ENCODE measurements around the gene GLCCI1. TPM values are rescaled to one million over a fixed set of nuclear protein-coding genes. Genes with fewer than 3 reads are reported as not detected.

Gene GLCCI1
- total and polyA plus RNA-seq, 2 of the 13 experiments (the other 11 are each of a cell fraction or from before 2014, with no cell fraction given), result 1.3 to 1.7 TPM

DNA sequence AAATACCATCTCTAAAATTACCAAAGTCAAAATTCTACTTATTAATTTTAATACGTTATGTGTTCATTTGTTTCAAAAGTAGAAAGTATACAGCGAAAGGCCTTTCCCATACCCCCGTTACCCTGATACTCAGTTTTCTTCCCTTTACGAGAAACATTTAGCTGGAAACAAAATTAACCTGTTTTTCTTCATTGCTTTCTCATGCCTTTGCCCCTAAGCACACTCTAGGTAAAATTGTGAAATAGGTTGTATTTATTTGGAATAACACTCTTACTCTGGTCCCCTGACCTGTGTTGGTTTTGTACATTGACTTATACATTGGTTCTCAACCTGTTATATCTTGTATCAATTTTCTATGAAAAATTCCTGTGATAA, 47.1 kb downstream of the GLCCI1 start:
- no peak overlapping the region for H3K27ac ChIP-seq (ENCODE audit: extremely low read length, insufficient read depth, low read length)
- ATAC-seq (no peak), DNase-seq (ENCODE audit: low spot score) (no peak), FAIRE-seq (no peak)
- CTCF ChIA-PET (ENCODE audit: low intra/inter-chr PET ratio, low total read pairs), result no interaction called here
- no TSS peak for BruUV-seq (replicated peaks)
- intact Hi-C loops (cut with micrococcal nuclease; ENCODE audit: unreplicated experiment), result no loop called here
- H3K4me1 ChIP-seq (ENCODE audit: insufficient read depth, low read length), result no peaks in the 10 kb centered on the region
- TF ChIP-seq REPIN1 (CRISPR knock-in tag; IDR thresholded peaks at IDR 0.05; ENCODE audit: borderline replicate concordance, low read depth), result no peak
- TF ChIP-seq, protein P1, sequence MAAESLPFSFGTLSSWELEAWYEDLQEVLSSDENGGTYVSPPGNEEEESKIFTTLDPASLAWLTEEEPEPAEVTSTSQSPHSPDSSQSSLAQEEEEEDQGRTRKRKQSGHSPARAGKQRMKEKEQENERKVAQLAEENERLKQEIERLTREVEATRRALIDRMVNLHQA (CRISPR knock-in tag; IDR thresholded peaks at IDR 0.05), result no peak
- no peak for TF ChIP-seq ETV5 (CRISPR knock-in tag; IDR thresholded peaks at IDR 0.05; ENCODE audit: borderline replicate concordance)
- no peak for TF ChIP-seq CHCHD3 (CRISPR knock-in tag; IDR thresholded peaks at IDR 0.05)
- no peak for TF ChIP-seq ARNTL (CRISPR knock-in tag; IDR thresholded peaks at IDR 0.05)
- TF ChIP-seq CENPT (CRISPR knock-in tag; IDR thresholded peaks at IDR 0.05; ENCODE audit: low read depth), result no peak
- TF ChIP-seq, protein P2, sequence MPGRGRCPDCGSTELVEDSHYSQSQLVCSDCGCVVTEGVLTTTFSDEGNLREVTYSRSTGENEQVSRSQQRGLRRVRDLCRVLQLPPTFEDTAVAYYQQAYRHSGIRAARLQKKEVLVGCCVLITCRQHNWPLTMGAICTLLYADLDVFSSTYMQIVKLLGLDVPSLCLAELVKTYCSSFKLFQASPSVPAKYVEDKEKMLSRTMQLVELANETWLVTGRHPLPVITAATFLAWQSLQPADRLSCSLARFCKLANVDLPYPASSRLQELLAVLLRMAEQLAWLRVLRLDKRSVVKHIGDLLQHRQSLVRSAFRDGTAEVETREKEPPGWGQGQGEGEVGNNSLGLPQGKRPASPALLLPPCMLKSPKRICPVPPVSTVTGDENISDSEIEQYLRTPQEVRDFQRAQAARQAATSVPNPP (CRISPR knock-in tag; IDR thresholded peaks at IDR 0.05), result no peak
- TF ChIP-seq, protein P3, sequence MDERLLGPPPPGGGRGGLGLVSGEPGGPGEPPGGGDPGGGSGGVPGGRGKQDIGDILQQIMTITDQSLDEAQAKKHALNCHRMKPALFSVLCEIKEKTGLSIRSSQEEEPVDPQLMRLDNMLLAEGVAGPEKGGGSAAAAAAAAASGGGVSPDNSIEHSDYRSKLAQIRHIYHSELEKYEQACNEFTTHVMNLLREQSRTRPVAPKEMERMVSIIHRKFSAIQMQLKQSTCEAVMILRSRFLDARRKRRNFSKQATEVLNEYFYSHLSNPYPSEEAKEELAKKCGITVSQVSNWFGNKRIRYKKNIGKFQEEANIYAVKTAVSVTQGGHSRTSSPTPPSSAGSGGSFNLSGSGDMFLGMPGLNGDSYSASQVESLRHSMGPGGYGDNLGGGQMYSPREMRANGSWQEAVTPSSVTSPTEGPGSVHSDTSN (CRISPR knock-in tag; IDR thresholded peaks at IDR 0.05), result no peak
- TF ChIP-seq NFE2L2 (IDR thresholded peaks at IDR 0.05; ENCODE audit: low read length), result no peak
- no peak for TF ChIP-seq ZNF460 (CRISPR knock-in tag; IDR thresholded peaks at IDR 0.05; ENCODE audit: borderline replicate concordance)
- no peak for TF ChIP-seq RAD51 (IDR thresholded peaks at IDR 0.05; ENCODE audit: borderline replicate concordance)
- TF ChIP-seq, protein P4, sequence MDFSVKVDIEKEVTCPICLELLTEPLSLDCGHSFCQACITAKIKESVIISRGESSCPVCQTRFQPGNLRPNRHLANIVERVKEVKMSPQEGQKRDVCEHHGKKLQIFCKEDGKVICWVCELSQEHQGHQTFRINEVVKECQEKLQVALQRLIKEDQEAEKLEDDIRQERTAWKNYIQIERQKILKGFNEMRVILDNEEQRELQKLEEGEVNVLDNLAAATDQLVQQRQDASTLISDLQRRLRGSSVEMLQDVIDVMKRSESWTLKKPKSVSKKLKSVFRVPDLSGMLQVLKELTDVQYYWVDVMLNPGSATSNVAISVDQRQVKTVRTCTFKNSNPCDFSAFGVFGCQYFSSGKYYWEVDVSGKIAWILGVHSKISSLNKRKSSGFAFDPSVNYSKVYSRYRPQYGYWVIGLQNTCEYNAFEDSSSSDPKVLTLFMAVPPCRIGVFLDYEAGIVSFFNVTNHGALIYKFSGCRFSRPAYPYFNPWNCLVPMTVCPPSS (IDR thresholded peaks at IDR 0.05), result no peak
- no peak for TF ChIP-seq POLR2A (IDR thresholded peaks at IDR 0.05; ENCODE audit: insufficient read depth in 1 of 2, low read depth in 2 of 2, low read length in 2 of 2)
- no peak for TF ChIP-seq RFX3 (CRISPR knock-in tag; IDR thresholded peaks at IDR 0.05)
- TF ChIP-seq, protein P5, sequence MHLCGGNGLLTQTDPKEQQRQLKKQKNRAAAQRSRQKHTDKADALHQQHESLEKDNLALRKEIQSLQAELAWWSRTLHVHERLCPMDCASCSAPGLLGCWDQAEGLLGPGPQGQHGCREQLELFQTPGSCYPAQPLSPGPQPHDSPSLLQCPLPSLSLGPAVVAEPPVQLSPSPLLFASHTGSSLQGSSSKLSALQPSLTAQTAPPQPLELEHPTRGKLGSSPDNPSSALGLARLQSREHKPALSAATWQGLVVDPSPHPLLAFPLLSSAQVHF (CRISPR knock-in tag; IDR thresholded peaks at IDR 0.05), result no peak
- no peak for TF ChIP-seq ZNF101 (CRISPR knock-in tag; IDR thresholded peaks at IDR 0.05; ENCODE audit: borderline replicate concordance, low read depth)
- no peak for TF ChIP-seq FOXA3 (CRISPR knock-in tag; IDR thresholded peaks at IDR 0.05)
- no peak for TF ChIP-seq TCF7L2 (IDR thresholded peaks at IDR 0.05; ENCODE audit: low read depth, low read length)
- H3K27me3 ChIP-seq (ENCODE audit: control insufficient read depth in 1 of 2, insufficient read depth in 2 of 2, low read length in 2 of 2), result no peaks in the 10 kb centered on the region
- H3K36me3 ChIP-seq (replicated peaks in 1 of 2; ENCODE audit: control insufficient read depth in 1 of 2, insufficient read depth in 2 of 2, low read length in 2 of 2), result no peaks in the 10 kb centered on the region
- no peak overlapping the region for H2AFZ ChIP-seq (ENCODE audit: low read length)
- H3K9ac ChIP-seq (ENCODE audit: insufficient read depth, low read depth, low read length), result no peak overlapping the region
- H3K4me3 ChIP-seq (replicated peaks in 1 of 3; ENCODE audit: insufficient read depth in 1 of 3, low read depth in 2 of 3, low read length in 3 of 3), result no peak overlapping the region
- POLR2A ChIA-PET, result no interaction called here
- no peaks in the 10 kb centered on the region for H3K9me3 ChIP-seq (ENCODE audit: low read length)
- H3K79me2 ChIP-seq (ENCODE audit: insufficient read depth, low read length), result no peaks in the 10 kb centered on the region
- WGBS (ENCODE audit: low lambda C conversion rate), result 96% methylated on average over 4 of the region's 4 CpGs
- H3K4me2 ChIP-seq (ENCODE audit: low read depth, low read length), result no peak overlapping the region
- in situ Hi-C loops (cut with HindIII; ENCODE audit: extremely low pct_ligation_motif_present, low pct_unique_long_range_greater_than_20kb), result no loop called here
- no peaks in the 10 kb centered on the region for H4K20me1 ChIP-seq (ENCODE audit: insufficient read depth, low read length)
